Measurements from ENCODE around the gene SRF. TPM values are rescaled to one million over a fixed set of nuclear protein-coding genes. Genes with fewer than 3 reads are reported as not detected.

SRF gene
- total and polyA plus RNA-seq, 2 donors (not counting 3 experiments of a cell fraction or from before 2014, with no cell fraction given): 34.4 to 55.8 TPM

GRCh38 chr6:43128926-43129325 lies 42.1 kb upstream of the SRF start:
- intact Hi-C loops (cut with micrococcal nuclease): loop anchor here (1.0 to 5.0 kb wide), 3 partner anchors 59 to 227 kb away; no protein-coding TSS in a partner anchor
- H3K27ac ChIP-seq (ENCODE audit: insufficient read depth, low read depth, low read length): no peak overlapping the region
- dilution Hi-C loops (cut with MboI; ENCODE audit: extremely low pct_ligation_motif_present, low sequenced_read_pairs): no loop called here

More at GRCh38 chr6:43128926-43129325, 42.1 kb upstream of the SRF start:
- ChIA-PET CTCF (interaction anchor here (0.6 to 5.7 kb wide), 8 partner anchors 8 to 228 kb away, joined by 3 to 19 read pairs (median 4); partner anchors contain the start of gene PTK7), POLR2A (no interaction called here)
- Histone ChIP-seq H3K79me2 (ENCODE audit: control insufficient read depth, insufficient read depth, low read length) (no peaks in the 10 kb centered on the region), H3K9me3 (replicated peaks; ENCODE audit: control insufficient read depth, insufficient read depth, low read length) (no peaks in the 10 kb centered on the region), H3K9me1 (replicated peaks; ENCODE audit: control insufficient read depth, extremely low read depth, insufficient read depth, low read length) (no peaks in the 10 kb centered on the region), H3K4me3 (replicated peaks in 1 of 3; ENCODE audit: insufficient read depth in 1 of 3, low read depth in 1 of 3, low read length in 3 of 3) (no peak overlapping the region), H4K20me1 (replicated peaks; ENCODE audit: control insufficient read depth, extremely low read depth, insufficient read depth, low read length) (no peaks in the 10 kb centered on the region), H3K4me2 (ENCODE audit: insufficient read depth, low read length) (no peak overlapping the region), H3K9ac (replicated peaks; ENCODE audit: extremely low read depth, insufficient read depth, low read length) (no peak overlapping the region), H2AFZ (ENCODE audit: low read depth, low read length) (no peak overlapping the region), H3K4me1 (ENCODE audit: control insufficient read depth, extremely low read depth, insufficient read depth, low read length) (no peaks in the 10 kb centered on the region), H3K36me3 (ENCODE audit: control insufficient read depth in 2 of 2, extremely low read depth in 1 of 2, insufficient read depth in 2 of 2, low read length in 2 of 2) (no peaks in the 10 kb centered on the region), H3K27me3 (ENCODE audit: control insufficient read depth in 2 of 2, insufficient read depth in 2 of 2, low read length in 2 of 2) (no peaks in the 10 kb centered on the region)
- no TSS peak for BruUV-seq (replicated peaks)
- TF ChIP-seq EZH2 (IDR thresholded peaks at IDR 0.05; ENCODE audit: borderline replicate concordance, low read depth, low read length, severe bottlenecking) (no peak), JUN (IDR thresholded peaks at IDR 0.05; ENCODE audit: borderline replicate concordance, insufficient read depth, insufficient read length, low read depth) (no peak), MYC (IDR thresholded peaks at IDR 0.05; ENCODE audit: low read depth, low read length) (no peak), POLR2A (IDR thresholded peaks at IDR 0.05; ENCODE audit: low read depth, low read length) (no peak), FOS (IDR thresholded peaks at IDR 0.05; ENCODE audit: borderline replicate concordance, insufficient read depth, low read length) (no peak), CTCF (IDR thresholded peaks at IDR 0.05; ENCODE audit: extremely low read depth in 1 of 2, insufficient read depth in 1 of 2, low read depth in 1 of 2, low read length in 2 of 2) (no peak), GATA2 (IDR thresholded peaks at IDR 0.05; ENCODE audit: insufficient read depth, insufficient read length, low read depth, low read length) (no peak), POLR2AphosphoS5 (IDR thresholded peaks at IDR 0.05; ENCODE audit: insufficient read depth, low read depth, low read length) (no peak)
- TF ChIP-seq, protein P1, sequence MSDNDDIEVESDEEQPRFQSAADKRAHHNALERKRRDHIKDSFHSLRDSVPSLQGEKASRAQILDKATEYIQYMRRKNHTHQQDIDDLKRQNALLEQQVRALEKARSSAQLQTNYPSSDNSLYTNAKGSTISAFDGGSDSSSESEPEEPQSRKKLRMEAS (IDR thresholded peaks at IDR 0.05; ENCODE audit: insufficient read depth, insufficient read length): no peak
- no peak for DNase-seq (ENCODE audit: low read depth, low spot score)
- FAIRE-seq: no peak
